ENCODE results near the gene TEAD1. TPM values are rescaled to one million over a fixed set of nuclear protein-coding genes. Genes with fewer than 3 reads are reported as not detected.

TEAD1 gene
- total RNA-seq, 2 donors from 2014 or later: 76.4 to 94.4 TPM

DNA sequence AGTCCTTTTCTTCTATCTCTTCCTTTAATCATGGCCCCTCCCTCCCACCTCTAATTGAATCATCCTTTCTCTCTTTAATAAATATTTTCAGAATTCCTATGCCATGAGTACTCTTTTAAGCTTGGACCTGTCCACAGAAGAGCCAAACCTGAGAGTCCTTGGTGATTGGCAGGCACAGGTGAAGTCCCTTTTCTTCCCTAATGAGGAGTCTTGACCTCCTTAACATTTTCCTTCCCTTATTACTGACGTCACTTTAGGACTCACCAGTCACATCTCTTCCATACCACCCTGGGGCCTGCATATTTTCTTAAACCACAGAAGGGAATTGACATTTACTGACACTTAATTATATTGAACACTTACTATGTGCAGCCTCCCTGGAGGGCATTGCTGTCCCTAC, 293.9 kb downstream of the TEAD1 start:
- H3K27me3 Mint-ChIP-seq (ENCODE audit: insufficient read depth): peaks cover 6% of the 10 kb centered on the region
- H3K27me3 ChIP-seq (ENCODE audit: control insufficient read depth, insufficient read depth, low read length, poor library complexity, severe bottlenecking): no peaks in the 10 kb centered on the region
- no peak overlapping the region for H3K27ac ChIP-seq (ENCODE audit: low read depth, low read length)
- 91 to 100% methylated on average over 1 of the region's 1 CpG for WGBS, 2 experiments (ENCODE audit: insufficient coverage in 1 of 2, insufficient read length in 1 of 2)
- no peaks in the 10 kb centered on the region for H3K36me3 ChIP-seq (ENCODE audit: control insufficient read depth, insufficient read depth, low read length)
- no peak overlapping the region for H3K4me3 Mint-ChIP-seq
- H3K9me3 ChIP-seq (ENCODE audit: control insufficient read depth, low read length): no peaks in the 10 kb centered on the region
- no peaks in the 10 kb centered on the region for H3K36me3 Mint-ChIP-seq (ENCODE audit: low read depth)
- H3K4me1 Mint-ChIP-seq: peaks cover 17% of the 10 kb centered on the region
- H3K9me3 Mint-ChIP-seq: no peaks in the 10 kb centered on the region
- no peak overlapping the region for H3K4me3 ChIP-seq (ENCODE audit: low read length)
- H3K27ac Mint-ChIP-seq: no peak overlapping the region
- no peak for DNase-seq
- H3K4me1 ChIP-seq (ENCODE audit: control insufficient read depth, insufficient read depth, low read length): peaks cover 9% of the 10 kb centered on the region
- H3K9ac ChIP-seq (ENCODE audit: extremely low read depth, low read length, poor library complexity, severe bottlenecking): no peak overlapping the region
- TF ChIP-seq, protein P1, sequence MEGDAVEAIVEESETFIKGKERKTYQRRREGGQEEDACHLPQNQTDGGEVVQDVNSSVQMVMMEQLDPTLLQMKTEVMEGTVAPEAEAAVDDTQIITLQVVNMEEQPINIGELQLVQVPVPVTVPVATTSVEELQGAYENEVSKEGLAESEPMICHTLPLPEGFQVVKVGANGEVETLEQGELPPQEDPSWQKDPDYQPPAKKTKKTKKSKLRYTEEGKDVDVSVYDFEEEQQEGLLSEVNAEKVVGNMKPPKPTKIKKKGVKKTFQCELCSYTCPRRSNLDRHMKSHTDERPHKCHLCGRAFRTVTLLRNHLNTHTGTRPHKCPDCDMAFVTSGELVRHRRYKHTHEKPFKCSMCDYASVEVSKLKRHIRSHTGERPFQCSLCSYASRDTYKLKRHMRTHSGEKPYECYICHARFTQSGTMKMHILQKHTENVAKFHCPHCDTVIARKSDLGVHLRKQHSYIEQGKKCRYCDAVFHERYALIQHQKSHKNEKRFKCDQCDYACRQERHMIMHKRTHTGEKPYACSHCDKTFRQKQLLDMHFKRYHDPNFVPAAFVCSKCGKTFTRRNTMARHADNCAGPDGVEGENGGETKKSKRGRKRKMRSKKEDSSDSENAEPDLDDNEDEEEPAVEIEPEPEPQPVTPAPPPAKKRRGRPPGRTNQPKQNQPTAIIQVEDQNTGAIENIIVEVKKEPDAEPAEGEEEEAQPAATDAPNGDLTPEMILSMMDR (conservative IDR thresholded peaks at IDR 0.05): no peak

DNA sequence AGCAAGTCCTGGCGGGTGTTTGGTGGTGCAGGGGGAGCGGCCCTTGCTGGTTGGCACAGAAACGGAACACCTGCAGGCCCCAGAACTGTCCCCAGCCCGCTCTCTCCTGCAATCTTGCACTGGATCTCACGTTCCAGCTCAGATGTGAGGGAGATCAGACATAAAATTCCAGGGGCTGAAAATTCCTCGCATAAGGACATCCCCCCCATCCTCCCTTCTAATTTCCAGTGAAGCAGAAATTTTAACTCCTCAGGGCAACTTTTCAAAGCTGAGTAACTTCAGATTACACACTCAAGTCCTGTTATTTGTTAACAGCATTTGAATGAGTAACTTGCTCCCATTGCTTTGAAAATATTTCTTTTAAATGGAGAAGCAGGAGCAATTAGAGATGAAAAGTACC, 294.6 kb downstream of the TEAD1 start:
- Histone ChIP-seq H3K36me3 (ENCODE audit: control insufficient read depth, insufficient read depth, low read length) (no peaks in the 10 kb centered on the region), H3K4me1 (ENCODE audit: control insufficient read depth, insufficient read depth, low read length) (peaks cover 9% of the 10 kb centered on the region), H3K9ac (ENCODE audit: extremely low read depth, low read length, poor library complexity, severe bottlenecking) (no peak overlapping the region), H3K27me3 (ENCODE audit: control insufficient read depth, insufficient read depth, low read length, poor library complexity, severe bottlenecking) (no peaks in the 10 kb centered on the region), H3K4me3 (ENCODE audit: low read length) (no peak overlapping the region), H3K9me3 (ENCODE audit: control insufficient read depth, low read length) (no peaks in the 10 kb centered on the region), H3K27ac (ENCODE audit: low read depth, low read length) (no peak overlapping the region)
- Mint-ChIP-seq H3K36me3 (ENCODE audit: low read depth) (no peaks in the 10 kb centered on the region), H3K27me3 (ENCODE audit: insufficient read depth) (peaks cover 6% of the 10 kb centered on the region), H3K4me3 (no peak overlapping the region), H3K27ac (no peak overlapping the region), H3K4me1 (peaks cover 17% of the 10 kb centered on the region), H3K9me3 (no peaks in the 10 kb centered on the region)
- WGBS, 2 experiments (ENCODE audit: insufficient coverage in 1 of 2, insufficient read length in 1 of 2): 96% methylated on average over 3 to 6 of the region's 6 CpGs
- DNase-seq: no peak
- TF ChIP-seq, protein P1 (conservative IDR thresholded peaks at IDR 0.05): no peak

DNA sequence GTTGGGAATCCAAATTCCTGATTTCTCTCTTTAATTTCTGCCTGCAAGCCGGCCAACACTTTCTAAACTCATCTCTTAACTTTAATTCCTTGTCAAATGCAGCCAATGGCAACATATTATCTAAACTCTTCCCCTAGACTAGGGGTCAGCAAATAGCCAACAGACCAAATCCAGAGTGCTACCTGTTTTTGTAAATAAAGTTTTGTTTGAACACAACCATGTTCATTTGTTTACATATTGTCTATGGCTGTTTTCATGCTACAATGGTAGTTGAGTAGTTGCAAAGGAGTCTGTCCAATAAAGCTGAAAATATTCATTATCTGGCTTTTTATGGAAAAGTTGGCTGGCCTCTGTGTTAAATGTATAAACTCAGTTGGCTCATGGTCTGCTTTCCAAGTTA, 297.7 kb downstream of the TEAD1 start:
- TF ChIP-seq, protein P1 (conservative IDR thresholded peaks at IDR 0.05): no peak
- Histone ChIP-seq H3K27ac (ENCODE audit: low read depth, low read length) (no peak overlapping the region), H3K27me3 (ENCODE audit: control insufficient read depth, insufficient read depth, low read length, poor library complexity, severe bottlenecking) (no peaks in the 10 kb centered on the region), H3K36me3 (ENCODE audit: control insufficient read depth, insufficient read depth, low read length) (no peaks in the 10 kb centered on the region), H3K4me1 (ENCODE audit: control insufficient read depth, insufficient read depth, low read length) (peaks cover 3% of the 10 kb centered on the region), H3K4me3 (ENCODE audit: low read length) (no peak overlapping the region), H3K9ac (ENCODE audit: extremely low read depth, low read length, poor library complexity, severe bottlenecking) (no peak overlapping the region), H3K9me3 (ENCODE audit: control insufficient read depth, low read length) (no peaks in the 10 kb centered on the region)
- peaks cover 9% of the 10 kb centered on the region for H3K4me1 Mint-ChIP-seq
- H3K4me3 Mint-ChIP-seq: no peak overlapping the region
- H3K27ac Mint-ChIP-seq: no peak overlapping the region
- no peaks in the 10 kb centered on the region for H3K36me3 Mint-ChIP-seq (ENCODE audit: low read depth)
- DNase-seq: no peak
- H3K9me3 Mint-ChIP-seq: no peaks in the 10 kb centered on the region
- peaks cover 5% of the 10 kb centered on the region for H3K27me3 Mint-ChIP-seq (ENCODE audit: insufficient read depth)
- 84% methylated on average over 1 of the region's 1 CpG; no CpG with 5 or more reads in 1 of the 2 experiments for WGBS, 2 experiments (ENCODE audit: insufficient coverage in 1 of 2, insufficient read length in 1 of 2)
